ENCODE data around the gene B4GALNT4. TPM values are rescaled to one million over a fixed set of nuclear protein-coding genes. Genes with fewer than 3 reads are reported as not detected.
"Not testable (repeated sequence)": the region's sequence is repeated elsewhere in the genome, so short reads cannot be mapped to it uniquely, and the experiment has no call there.

B4GALNT4 gene
- total and polyA plus RNA-seq, 2 of the 13 experiments (the other 11 are each of a cell fraction or from before 2014, with no cell fraction given): 30.5 to 50.1 TPM

GRCh38 chr11:387193-387793 lies 18.0 kb downstream of the B4GALNT4 start:
- no TSS peak for BruUV-seq (replicated peaks)
- no peak for DNase-seq (ENCODE audit: low spot score)
- H4K20me1 ChIP-seq (ENCODE audit: insufficient read depth, low read length): no peaks in the 10 kb centered on the region
- no peak for FAIRE-seq
- no peak overlapping the region for H2AFZ ChIP-seq (ENCODE audit: low read length)
- H3K36me3 ChIP-seq (replicated peaks in 1 of 2; ENCODE audit: control insufficient read depth in 1 of 2, insufficient read depth in 2 of 2, low read length in 2 of 2): no peaks in the 10 kb centered on the region
- WGBS (ENCODE audit: low lambda C conversion rate): 27% methylated on average over 4 of the region's 4 CpGs
- POLR2A ChIA-PET: no interaction called here
- H3K4me3 ChIP-seq (replicated peaks in 1 of 3; ENCODE audit: insufficient read depth in 1 of 3, low read depth in 2 of 3, low read length in 3 of 3): no peak overlapping the region
- no peak overlapping the region for H3K4me2 ChIP-seq (ENCODE audit: low read depth, low read length)
- TF ChIP-seq FOSL1 (CRISPR knock-in tag; IDR thresholded peaks at IDR 0.05; ENCODE audit: borderline replicate concordance) (no peak), MAFK (conservative IDR thresholded peaks at IDR 0.05 in 1 of 2, IDR thresholded peaks at IDR 0.05 in 1 of 2; ENCODE audit: low read length in 2 of 2) (peak; percentile 41 to 58; a peak in 3 of 4 replicates), ZNF282 (IDR thresholded peaks at IDR 0.05; ENCODE audit: partially characterized antibody) (no peak), ZNF883 (CRISPR knock-in tag; IDR thresholded peaks at IDR 0.05; ENCODE audit: not compliant biosample characterization) (no peak), SRY (CRISPR knock-in tag; IDR thresholded peaks at IDR 0.05) (no peak), NFATC3 (CRISPR knock-in tag; IDR thresholded peaks at IDR 0.05) (no peak), ZNF414 (CRISPR knock-in tag; IDR thresholded peaks at IDR 0.05) (no peak), IKZF1 (IDR thresholded peaks at IDR 0.05) (no peak), MAFF (IDR thresholded peaks at IDR 0.05; ENCODE audit: low read depth, low read length) (peak; percentile 40; the same call in 1 of the 2 replicates)
- TF ChIP-seq, protein P1, sequence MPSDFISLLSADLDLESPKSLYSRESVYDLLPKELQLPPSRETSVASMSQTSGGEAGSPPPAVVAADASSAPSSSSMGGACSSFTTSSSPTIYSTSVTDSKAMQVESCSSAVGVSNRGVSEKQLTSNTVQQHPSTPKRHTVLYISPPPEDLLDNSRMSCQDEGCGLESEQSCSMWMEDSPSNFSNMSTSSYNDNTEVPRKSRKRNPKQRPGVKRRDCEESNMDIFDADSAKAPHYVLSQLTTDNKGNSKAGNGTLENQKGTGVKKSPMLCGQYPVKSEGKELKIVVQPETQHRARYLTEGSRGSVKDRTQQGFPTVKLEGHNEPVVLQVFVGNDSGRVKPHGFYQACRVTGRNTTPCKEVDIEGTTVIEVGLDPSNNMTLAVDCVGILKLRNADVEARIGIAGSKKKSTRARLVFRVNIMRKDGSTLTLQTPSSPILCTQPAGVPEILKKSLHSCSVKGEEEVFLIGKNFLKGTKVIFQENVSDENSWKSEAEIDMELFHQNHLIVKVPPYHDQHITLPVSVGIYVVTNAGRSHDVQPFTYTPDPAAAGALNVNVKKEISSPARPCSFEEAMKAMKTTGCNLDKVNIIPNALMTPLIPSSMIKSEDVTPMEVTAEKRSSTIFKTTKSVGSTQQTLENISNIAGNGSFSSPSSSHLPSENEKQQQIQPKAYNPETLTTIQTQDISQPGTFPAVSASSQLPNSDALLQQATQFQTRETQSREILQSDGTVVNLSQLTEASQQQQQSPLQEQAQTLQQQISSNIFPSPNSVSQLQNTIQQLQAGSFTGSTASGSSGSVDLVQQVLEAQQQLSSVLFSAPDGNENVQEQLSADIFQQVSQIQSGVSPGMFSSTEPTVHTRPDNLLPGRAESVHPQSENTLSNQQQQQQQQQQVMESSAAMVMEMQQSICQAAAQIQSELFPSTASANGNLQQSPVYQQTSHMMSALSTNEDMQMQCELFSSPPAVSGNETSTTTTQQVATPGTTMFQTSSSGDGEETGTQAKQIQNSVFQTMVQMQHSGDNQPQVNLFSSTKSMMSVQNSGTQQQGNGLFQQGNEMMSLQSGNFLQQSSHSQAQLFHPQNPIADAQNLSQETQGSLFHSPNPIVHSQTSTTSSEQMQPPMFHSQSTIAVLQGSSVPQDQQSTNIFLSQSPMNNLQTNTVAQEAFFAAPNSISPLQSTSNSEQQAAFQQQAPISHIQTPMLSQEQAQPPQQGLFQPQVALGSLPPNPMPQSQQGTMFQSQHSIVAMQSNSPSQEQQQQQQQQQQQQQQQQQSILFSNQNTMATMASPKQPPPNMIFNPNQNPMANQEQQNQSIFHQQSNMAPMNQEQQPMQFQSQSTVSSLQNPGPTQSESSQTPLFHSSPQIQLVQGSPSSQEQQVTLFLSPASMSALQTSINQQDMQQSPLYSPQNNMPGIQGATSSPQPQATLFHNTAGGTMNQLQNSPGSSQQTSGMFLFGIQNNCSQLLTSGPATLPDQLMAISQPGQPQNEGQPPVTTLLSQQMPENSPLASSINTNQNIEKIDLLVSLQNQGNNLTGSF (CRISPR knock-in tag; IDR thresholded peaks at IDR 0.05): no peak
- TF ChIP-seq, protein P2, sequence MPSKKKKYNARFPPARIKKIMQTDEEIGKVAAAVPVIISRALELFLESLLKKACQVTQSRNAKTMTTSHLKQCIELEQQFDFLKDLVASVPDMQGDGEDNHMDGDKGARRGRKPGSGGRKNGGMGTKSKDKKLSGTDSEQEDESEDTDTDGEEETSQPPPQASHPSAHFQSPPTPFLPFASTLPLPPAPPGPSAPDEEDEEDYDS (CRISPR knock-in tag; IDR thresholded peaks at IDR 0.05): no peak
- H3K79me2 ChIP-seq (ENCODE audit: insufficient read depth, low read length): no peaks in the 10 kb centered on the region
- ATAC-seq: 0 out of 3 replicates have a peak, but pooled peaks have one; percentile 9
- no peaks in the 10 kb centered on the region for H3K9me3 ChIP-seq (ENCODE audit: low read length)
- no peak overlapping the region for H3K27ac ChIP-seq (ENCODE audit: extremely low read length, insufficient read depth, low read length)
- in situ Hi-C loops (cut with HindIII; ENCODE audit: extremely low pct_ligation_motif_present, low pct_unique_long_range_greater_than_20kb) (no loop called here), intact Hi-C loops (cut with micrococcal nuclease; ENCODE audit: unreplicated experiment) (no loop called here)
- peaks cover 4 to 26% of the 10 kb centered on the region in 2 experiments; a peak in 4 of 5 replicates for H3K27me3 ChIP-seq (ENCODE audit: control insufficient read depth in 1 of 2, insufficient read depth in 2 of 2, low read length in 2 of 2)
- H3K9ac ChIP-seq (ENCODE audit: insufficient read depth, low read depth, low read length): no peak overlapping the region
- CTCF ChIA-PET (ENCODE audit: low intra/inter-chr PET ratio, low total read pairs): no interaction called here
- peaks cover 24% of the 10 kb centered on the region for H3K4me1 ChIP-seq (ENCODE audit: insufficient read depth, low read length)

DNA sequence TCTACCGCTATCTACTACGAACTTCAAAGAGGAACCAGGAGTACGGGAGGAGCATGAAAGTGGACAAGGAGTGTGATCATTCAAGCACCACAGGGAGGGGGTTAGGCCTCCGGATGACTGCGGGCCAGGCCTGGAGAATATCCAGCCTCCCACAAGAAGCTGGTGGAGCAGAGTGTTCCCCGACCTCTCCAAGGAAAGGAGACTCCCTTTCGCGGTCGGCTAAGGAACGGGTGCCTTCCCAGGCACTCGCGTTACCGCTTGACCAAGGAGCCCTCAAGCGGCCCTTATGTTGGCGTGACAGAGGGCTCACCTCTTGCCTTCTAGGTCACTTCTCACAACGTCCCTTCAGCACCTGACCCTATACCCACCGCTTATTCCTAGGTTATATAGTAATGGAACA lies 20.1 kb downstream of the B4GALNT4 start:
- CTCF ChIA-PET (ENCODE audit: low intra/inter-chr PET ratio, low total read pairs); intact Hi-C loops (cut with micrococcal nuclease; ENCODE audit: unreplicated experiment); H3K4me3 ChIP-seq (replicated peaks in 1 of 3; ENCODE audit: insufficient read depth in 1 of 3, low read depth in 2 of 3, low read length in 3 of 3); in situ Hi-C loops (cut with HindIII; ENCODE audit: extremely low pct_ligation_motif_present, low pct_unique_long_range_greater_than_20kb); ATAC-seq; H3K79me2 ChIP-seq (ENCODE audit: insufficient read depth, low read length); H4K20me1 ChIP-seq (ENCODE audit: insufficient read depth, low read length); BruUV-seq (replicated peaks); H3K27ac ChIP-seq (ENCODE audit: extremely low read length, insufficient read depth, low read length); POLR2A ChIA-PET; FAIRE-seq; H3K9ac ChIP-seq (ENCODE audit: insufficient read depth, low read depth, low read length); H3K4me2 ChIP-seq (ENCODE audit: low read depth, low read length); DNase-seq (ENCODE audit: low spot score); H3K9me3 ChIP-seq (ENCODE audit: low read length); H2AFZ ChIP-seq (ENCODE audit: low read length); H3K36me3 ChIP-seq (replicated peaks in 1 of 2; ENCODE audit: control insufficient read depth in 1 of 2, insufficient read depth in 2 of 2, low read length in 2 of 2): not testable (repeated sequence)
- peaks cover 41% of the 10 kb centered on the region for H3K4me1 ChIP-seq (ENCODE audit: insufficient read depth, low read length)
- H3K27me3 ChIP-seq (ENCODE audit: control insufficient read depth in 1 of 2, insufficient read depth in 2 of 2, low read length in 2 of 2): peaks cover 4 to 26% of the 10 kb centered on the region in 2 experiments; a peak in 4 of 5 replicates
- 57% methylated on average over 7 of the region's 17 CpGs for WGBS (ENCODE audit: low lambda C conversion rate)
